Activated CD4-positive, alpha-beta T cell treated with anti-CD3 and anti-CD28 coated beads, Interleukin-2, amount 50 U/mL, for 16 hours (primary cell): Measurements from ENCODE around the gene KLHL11.
"Not testable (repeated sequence)": the region's sequence is repeated elsewhere in the genome, so short reads cannot be mapped to it uniquely, and the experiment has no call there.

Experiments
- DNase-seq: peaks from one replicate; pipeline ENCODE4 v3.0.0-alpha.2; 2020

Gene KLHL11

GRCh38 chr17:41835800-41836549 is 29.2 kb downstream of the KLHL11 start, which contains the start of gene NT5C3B:
Gene NT5C3B, minus strand, starts transcription at chr17:41836232. Its CDS starts 39 bp downstream, at chr17:41836193.
- DNase-seq, result peak; percentile 64

GRCh38 chr17:41835214-41835799 is 29.9 kb downstream of the KLHL11 start:
- DNase-seq, result no peak

- not testable (repeated sequence) for DNase-seq
These were observed 35.3 kb downstream of the KLHL11 start for GRCh38 chr17:41829961-41830360.

GRCh38 chr17:41825175-41825845 is 39.9 kb downstream of the KLHL11 start:
- no peak for DNase-seq

- DNase-seq, result no peak
These were observed 41.1 kb downstream of the KLHL11 start for GRCh38 chr17:41824086-41824485.

GRCh38 chr17:41823580-41823979 is 41.6 kb downstream of the KLHL11 start:
- DNase-seq, result no peak

- DNase-seq, result no peak
These were observed 42.1 kb downstream of the KLHL11 start for GRCh38 chr17:41823141-41823524.

- no peak for DNase-seq
These were observed 42.7 kb downstream of the KLHL11 start for GRCh38 chr17:41822216-41823140.

GRCh38 chr17:41821776-41822175 is 43.4 kb downstream of the KLHL11 start:
- no peak for DNase-seq

- no peak for DNase-seq
These were observed 47.2 kb downstream of the KLHL11 start for GRCh38 chr17:41818024-41818423.

- no peak for DNase-seq
These were observed 48.4 kb downstream of the KLHL11 start for GRCh38 chr17:41816637-41817320.

GRCh38 chr17:41814195-41814594 is 51.0 kb downstream of the KLHL11 start:
- no peak for DNase-seq

- DNase-seq, result no peak
These were observed 51.5 kb downstream of the KLHL11 start for GRCh38 chr17:41813699-41814124.

GRCh38 chr17:41813152-41813680 is 52.0 kb downstream of the KLHL11 start:
- no peak for DNase-seq

GRCh38 chr17:41812381-41813151 is 52.7 kb downstream of the KLHL11 start, which contains the start of gene FKBP10:
Gene FKBP10, plus strand, starts transcription at chr17:41813004. Its CDS starts 31 bp downstream, at chr17:41813035.
- DNase-seq, result no peak

GRCh38 chr17:41811549-41812380 is 53.5 kb downstream of the KLHL11 start, which contains the start of gene P3H4:
Gene P3H4, minus strand, starts transcription at chr17:41811949. Its CDS starts 34 bp downstream, at chr17:41811915.
- DNase-seq, result peak; percentile 63

- DNase-seq, result no peak
These were observed 54.3 kb downstream of the KLHL11 start for GRCh38 chr17:41810659-41811548.

- no peak for DNase-seq
These were observed 58.4 kb downstream of the KLHL11 start for GRCh38 chr17:41806685-41807445.
